HL-60 (cell line): ENCODE measurements around the gene FBXO28.

Experiments
- GABPA ChIP-seq: IDR thresholded peaks from 2 replicates; pipeline ENCODE4 v1.6.1; 2012; ENCODE audit warnings: low read depth
- POLR2AphosphoS5 ChIP-seq: IDR thresholded peaks from 2 replicates; pipeline ENCODE4 v1.6.1; 2012; ENCODE audit warnings: low read depth
- SPI1 ChIP-seq: IDR thresholded peaks from 2 replicates; pipeline ENCODE4 v1.6.1; 2012; ENCODE audit warnings: low read depth, mild to moderate bottlenecking, borderline replicate concordance
- TF ChIP-seq, protein P1 (sequence below): IDR thresholded peaks from one replicate; pipeline ENCODE4 v1.5.1; 2011; ENCODE audit warnings: low read length, control low read depth, inconsistent platforms; ENCODE audit not compliant: insufficient read depth
- TF ChIP-seq, protein P2 (sequence below): IDR thresholded peaks from 2 replicates; pipeline ENCODE4 v1.6.1; 2012; ENCODE audit warnings: low read depth; ENCODE audit not compliant: insufficient replicate concordance

DNA sequence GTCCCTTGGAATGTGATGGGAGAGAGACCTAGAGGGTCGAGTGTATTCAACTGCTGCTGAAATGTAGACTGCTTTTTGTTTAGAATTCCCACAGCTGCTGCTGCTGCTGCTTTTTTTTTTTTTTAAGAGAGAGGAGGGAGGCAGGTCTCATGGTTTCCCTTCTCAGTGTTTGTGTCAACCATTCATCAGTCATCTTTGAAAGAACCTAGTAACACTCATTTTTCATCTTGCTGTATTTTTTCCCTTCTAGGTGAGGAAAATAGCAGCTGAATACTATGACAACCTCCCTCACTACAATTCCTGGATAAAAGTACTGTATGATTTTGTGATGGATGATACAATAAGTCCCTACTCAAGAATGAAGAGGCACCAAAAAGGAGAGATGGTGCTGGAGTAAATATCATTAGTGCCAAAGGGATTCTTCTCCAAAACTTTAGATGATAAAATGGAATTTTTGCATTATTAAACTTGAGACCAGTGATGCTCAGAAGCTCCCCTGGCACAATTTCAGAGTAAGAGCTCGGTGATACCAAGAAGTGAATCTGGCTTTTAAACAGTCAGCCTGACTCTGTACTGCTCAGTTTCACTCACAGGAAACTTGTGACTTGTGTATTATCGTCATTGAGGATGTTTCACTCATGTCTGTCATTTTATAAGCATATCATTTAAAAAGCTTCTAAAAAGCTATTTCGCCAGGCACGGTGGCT is 78.3 kb downstream of the FBXO28 start:
- TF ChIP-seq, protein P1, sequence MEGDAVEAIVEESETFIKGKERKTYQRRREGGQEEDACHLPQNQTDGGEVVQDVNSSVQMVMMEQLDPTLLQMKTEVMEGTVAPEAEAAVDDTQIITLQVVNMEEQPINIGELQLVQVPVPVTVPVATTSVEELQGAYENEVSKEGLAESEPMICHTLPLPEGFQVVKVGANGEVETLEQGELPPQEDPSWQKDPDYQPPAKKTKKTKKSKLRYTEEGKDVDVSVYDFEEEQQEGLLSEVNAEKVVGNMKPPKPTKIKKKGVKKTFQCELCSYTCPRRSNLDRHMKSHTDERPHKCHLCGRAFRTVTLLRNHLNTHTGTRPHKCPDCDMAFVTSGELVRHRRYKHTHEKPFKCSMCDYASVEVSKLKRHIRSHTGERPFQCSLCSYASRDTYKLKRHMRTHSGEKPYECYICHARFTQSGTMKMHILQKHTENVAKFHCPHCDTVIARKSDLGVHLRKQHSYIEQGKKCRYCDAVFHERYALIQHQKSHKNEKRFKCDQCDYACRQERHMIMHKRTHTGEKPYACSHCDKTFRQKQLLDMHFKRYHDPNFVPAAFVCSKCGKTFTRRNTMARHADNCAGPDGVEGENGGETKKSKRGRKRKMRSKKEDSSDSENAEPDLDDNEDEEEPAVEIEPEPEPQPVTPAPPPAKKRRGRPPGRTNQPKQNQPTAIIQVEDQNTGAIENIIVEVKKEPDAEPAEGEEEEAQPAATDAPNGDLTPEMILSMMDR = no peak
- TF ChIP-seq, protein P2, sequence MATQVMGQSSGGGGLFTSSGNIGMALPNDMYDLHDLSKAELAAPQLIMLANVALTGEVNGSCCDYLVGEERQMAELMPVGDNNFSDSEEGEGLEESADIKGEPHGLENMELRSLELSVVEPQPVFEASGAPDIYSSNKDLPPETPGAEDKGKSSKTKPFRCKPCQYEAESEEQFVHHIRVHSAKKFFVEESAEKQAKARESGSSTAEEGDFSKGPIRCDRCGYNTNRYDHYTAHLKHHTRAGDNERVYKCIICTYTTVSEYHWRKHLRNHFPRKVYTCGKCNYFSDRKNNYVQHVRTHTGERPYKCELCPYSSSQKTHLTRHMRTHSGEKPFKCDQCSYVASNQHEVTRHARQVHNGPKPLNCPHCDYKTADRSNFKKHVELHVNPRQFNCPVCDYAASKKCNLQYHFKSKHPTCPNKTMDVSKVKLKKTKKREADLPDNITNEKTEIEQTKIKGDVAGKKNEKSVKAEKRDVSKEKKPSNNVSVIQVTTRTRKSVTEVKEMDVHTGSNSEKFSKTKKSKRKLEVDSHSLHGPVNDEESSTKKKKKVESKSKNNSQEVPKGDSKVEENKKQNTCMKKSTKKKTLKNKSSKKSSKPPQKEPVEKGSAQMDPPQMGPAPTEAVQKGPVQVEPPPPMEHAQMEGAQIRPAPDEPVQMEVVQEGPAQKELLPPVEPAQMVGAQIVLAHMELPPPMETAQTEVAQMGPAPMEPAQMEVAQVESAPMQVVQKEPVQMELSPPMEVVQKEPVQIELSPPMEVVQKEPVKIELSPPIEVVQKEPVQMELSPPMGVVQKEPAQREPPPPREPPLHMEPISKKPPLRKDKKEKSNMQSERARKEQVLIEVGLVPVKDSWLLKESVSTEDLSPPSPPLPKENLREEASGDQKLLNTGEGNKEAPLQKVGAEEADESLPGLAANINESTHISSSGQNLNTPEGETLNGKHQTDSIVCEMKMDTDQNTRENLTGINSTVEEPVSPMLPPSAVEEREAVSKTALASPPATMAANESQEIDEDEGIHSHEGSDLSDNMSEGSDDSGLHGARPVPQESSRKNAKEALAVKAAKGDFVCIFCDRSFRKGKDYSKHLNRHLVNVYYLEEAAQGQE = no peak
- no peak for TF ChIP-seq POLR2AphosphoS5
- no peak for TF ChIP-seq GABPA
- TF ChIP-seq SPI1 = no peak
